Smooth muscle cell (in vitro differentiated cells): ENCODE data around the gene CDNF. TPM values are rescaled to one million over a fixed set of nuclear protein-coding genes. Genes with fewer than 3 reads are reported as not detected.

Experiments used
- DNase-seq: peaks from one replicate; lab custom pipeline; 2025; ENCODE audit not compliant: unreplicated experiment; lab: John Stamatoyannopoulos, UW
- H2AFZ ChIP-seq: fragments of 200-600 bp; sonication (generic); 2 replicates; pipeline ENCODE4 v1.6.0; 2016; ENCODE audit warnings: antibody characterized with exemption, low read depth, mild to moderate bottlenecking
- H3F3A ChIP-seq: fragments of 200-600 bp; sonication (generic); 2 replicates; pipeline ENCODE4 v1.6.0; 2017; ENCODE audit warnings: antibody characterized with exemption, low read depth
- H3K27ac ChIP-seq: fragments of 200-600 bp; sonication (generic); 2 replicates; pipeline ENCODE4 v1.5.1; 2016; ENCODE audit warnings: low read depth, mild to moderate bottlenecking
- H3K27me3 ChIP-seq: fragments of 200-600 bp; sonication (generic); 2 replicates; pipeline ENCODE4 v1.6.1; 2016; ENCODE audit warnings: low read depth, mild to moderate bottlenecking
- H3K36me3 ChIP-seq: fragments of 200-600 bp; sonication (generic); 2 replicates; pipeline ENCODE4 v1.5.1; 2016; ENCODE audit warnings: low read depth
- H3K4me1 ChIP-seq: fragments of 200-600 bp; sonication (generic); 2 replicates; pipeline ENCODE4 v1.5.1; 2016; ENCODE audit warnings: low read depth
- H3K4me2 ChIP-seq: fragments of 200-600 bp; sonication (generic); 2 replicates; pipeline ENCODE4 v1.6.0; 2016; ENCODE audit warnings: mild to moderate bottlenecking
- H3K4me3 ChIP-seq: fragments of 200-600 bp; sonication (generic); 2 replicates; pipeline ENCODE4 v1.5.1; 2016; ENCODE audit warnings: mild to moderate bottlenecking
- H3K79me2 ChIP-seq: fragments of 200-600 bp; sonication (generic); 2 replicates; pipeline ENCODE4 v1.6.0; 2016; ENCODE audit warnings: low read depth, mild to moderate bottlenecking
- H3K9ac ChIP-seq: fragments of 200-600 bp; sonication (generic); 2 replicates; pipeline ENCODE4 v1.6.0; 2016; ENCODE audit warnings: low read depth
- H3K9me3 ChIP-seq: fragments of 200-600 bp; sonication (generic); replicated peaks from 2 replicates; pipeline ENCODE4 v1.5.1; 2016; ENCODE audit warnings: low read depth
- H4K20me1 ChIP-seq: fragments of 200-600 bp; sonication (generic); 2 replicates; pipeline ENCODE4 v1.6.0; 2016; ENCODE audit warnings: low read depth
- CTCF ChIP-seq: fragments of 200-600 bp; sonication (generic); IDR thresholded peaks from 2 replicates; pipeline ENCODE4 v1.5.1; 2017; ENCODE audit warnings: borderline replicate concordance, mild to moderate bottlenecking, antibody characterized with exemption; ENCODE audit not compliant: insufficient read depth, poor library complexity, severe bottlenecking
- WGBS: methylation state at CpG from one replicate; pipeline ENCODE4 v1.1.7; 2016; ENCODE audit warnings: low lambda C conversion rate; 5-methylcytosine and 5-hydroxymethylcytosine counted together
- polyA plus RNA-seq: library from polyadenylated mRNA; unstranded; fragments of >200 nt; fragmentation: Nextera tagmentation; extraction: Ambion mirVana; gene quantifications from 2 replicates; pipeline ENCODE4 v1.2.1, GENCODE V29; 2016
- total RNA-seq: library from RNA; depleted of rRNA; stranded (reverse); fragments of >200 nt; gene quantifications from 2 replicates; pipeline ENCODE4 v1.2.3, GENCODE V29; 2014

Gene CDNF
- total and polyA plus RNA-seq, 2 experiments from 2014 or later, result 0.63 to 4.1 TPM

- Histone ChIP-seq H3K36me3 (no peaks in the 10 kb centered on the region), H3F3A (no peaks in the 10 kb centered on the region), H3K4me3 (no peak overlapping the region), H3K9ac (no peak overlapping the region), H3K79me2 (no peaks in the 10 kb centered on the region), H3K27me3 (peaks cover 14% of the 10 kb centered on the region), H3K9me3 (no peaks in the 10 kb centered on the region), H4K20me1 (no peaks in the 10 kb centered on the region), H3K4me2 (no peak overlapping the region), H3K27ac (no peak overlapping the region), H3K4me1 (no peaks in the 10 kb centered on the region), H2AFZ (no peak overlapping the region)
- WGBS, result 81% methylated on average over 1 of the region's 1 CpG
- no peak for TF ChIP-seq CTCF
- DNase-seq, result no peak
These were observed 11.6 kb downstream of the CDNF start for GRCh38 chr10:14826076-14826829.

- Histone ChIP-seq H3K79me2 (no peaks in the 10 kb centered on the region), H2AFZ (no peak overlapping the region), H3K27me3 (peaks cover 14% of the 10 kb centered on the region), H3K9ac (no peak overlapping the region), H4K20me1 (no peaks in the 10 kb centered on the region), H3K36me3 (no peaks in the 10 kb centered on the region), H3K4me3 (no peak overlapping the region), H3K27ac (no peak overlapping the region), H3K9me3 (no peaks in the 10 kb centered on the region), H3F3A (no peaks in the 10 kb centered on the region), H3K4me2 (no peak overlapping the region), H3K4me1 (no peaks in the 10 kb centered on the region)
- no peak for DNase-seq
- 92% methylated on average over 3 of the region's 3 CpGs for WGBS
- TF ChIP-seq CTCF, result no peak
These were observed 13.9 kb downstream of the CDNF start for GRCh38 chr10:14823966-14824365.

GRCh38 chr10:14822879-14823755 is 14.7 kb downstream of the CDNF start:
- no peak overlapping the region for H3K27ac ChIP-seq
- no peak overlapping the region for H3K4me3 ChIP-seq
- H3K4me1 ChIP-seq, result no peaks in the 10 kb centered on the region
- no peak overlapping the region for H3K9ac ChIP-seq
- peaks cover 14% of the 10 kb centered on the region for H3K27me3 ChIP-seq
- H3K36me3 ChIP-seq, result no peaks in the 10 kb centered on the region
- TF ChIP-seq CTCF, result peak; percentile 61
- no peak overlapping the region for H2AFZ ChIP-seq
- no peak overlapping the region for H3K4me2 ChIP-seq
- no peaks in the 10 kb centered on the region for H3K79me2 ChIP-seq
- no peak for DNase-seq
- H4K20me1 ChIP-seq, result no peaks in the 10 kb centered on the region
- WGBS, result 50% methylated on average over 3 of the region's 3 CpGs
- H3F3A ChIP-seq, result no peaks in the 10 kb centered on the region
- H3K9me3 ChIP-seq, result no peaks in the 10 kb centered on the region
